ENCODE results near the gene LINC00237. TPM values are rescaled to one million over a fixed set of nuclear protein-coding genes. Genes with fewer than 3 reads are reported as not detected.

LINC00237 gene
- not detected in 2 replicates for total RNA-seq

DNA sequence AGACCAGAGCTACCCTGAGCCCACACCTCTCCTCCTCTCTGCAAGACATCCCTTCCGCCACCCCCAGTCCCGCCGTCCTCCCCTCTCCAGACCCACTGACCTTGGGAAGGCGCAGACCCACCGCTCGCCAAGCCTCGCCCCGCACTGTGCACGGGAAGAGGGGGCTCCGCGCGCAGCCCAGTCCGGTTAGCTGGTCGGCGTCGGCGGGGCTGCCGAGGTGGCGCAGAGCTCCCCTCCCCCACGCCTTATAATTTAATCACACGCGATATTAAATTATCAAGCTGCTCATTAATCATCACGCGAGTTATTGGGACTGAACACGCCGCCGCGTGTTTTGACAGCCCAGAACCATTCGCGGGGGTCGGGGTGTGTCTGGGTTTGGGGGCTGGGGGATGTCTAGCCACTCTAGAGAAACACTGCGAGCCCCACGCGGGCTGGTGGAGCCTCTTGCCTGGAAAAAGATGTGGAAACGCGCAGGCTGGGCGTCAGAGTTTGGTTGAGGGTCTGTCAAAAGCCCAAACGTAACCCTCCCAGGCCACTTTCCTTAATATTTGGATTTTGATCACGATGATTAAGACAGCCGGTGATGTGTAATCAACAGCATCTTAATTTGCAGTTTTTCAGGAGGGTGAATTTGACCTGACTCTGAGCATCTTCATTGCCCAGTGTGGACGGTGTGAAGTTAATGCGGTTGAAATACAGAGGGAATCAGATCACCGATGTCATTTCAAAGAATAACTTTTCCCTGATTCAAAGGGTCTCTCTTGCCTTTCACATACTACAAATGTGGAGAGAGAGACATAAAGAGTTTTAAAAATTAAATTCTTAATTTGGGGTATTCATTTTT lies at the start of gene LINC00237:
Gene LINC00237 (minus strand): TSS at position 188 of the 847 bp plus-strand sequence.

DNA sequence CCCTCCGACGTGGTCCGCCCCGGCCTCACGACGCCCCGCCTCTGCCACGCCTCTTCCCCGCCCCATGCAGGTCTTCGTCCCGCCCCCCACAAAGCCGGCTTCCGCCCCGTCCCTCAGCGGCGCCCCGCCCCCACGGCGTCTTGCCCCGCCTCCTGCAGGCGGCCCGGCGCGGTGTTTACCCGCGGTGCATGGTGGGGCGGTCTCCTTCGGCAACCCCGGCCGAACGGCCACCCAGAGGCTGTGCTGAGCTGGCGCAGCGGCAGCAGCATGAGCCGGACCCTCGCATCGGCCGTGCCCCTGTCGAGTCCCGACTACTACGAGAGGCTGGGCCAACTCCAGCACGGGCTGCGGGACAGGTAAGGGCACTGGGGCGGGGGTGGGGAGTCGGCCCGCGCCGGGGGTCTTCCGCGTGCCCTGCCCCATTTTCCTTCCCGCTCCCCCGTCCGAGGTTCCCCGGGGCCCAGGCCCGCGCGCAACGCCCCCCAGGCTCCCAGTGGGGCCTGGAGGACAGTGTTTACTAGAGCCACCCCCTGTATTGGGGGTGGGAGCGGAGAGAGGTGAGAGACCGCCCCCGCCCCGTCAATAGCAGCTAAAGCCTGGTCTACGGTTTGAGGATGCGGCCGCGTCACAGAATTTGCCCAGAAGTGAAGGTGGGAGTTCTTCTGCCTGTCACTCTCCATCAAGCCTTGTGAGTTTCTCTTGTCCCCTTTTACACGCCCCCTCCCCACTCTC lies 19.9 kb upstream of the LINC00237 start, which contains the start of gene KIZ:
Gene KIZ (plus strand): TSS at position 234 of the 732 bp plus-strand sequence. CDS start 34 bp downstream, at position 268.

Small RNA genes lying within 50 kb of the gene (small RNA-seq; reads per million reads assigned to genes)
- gene RNA5SP477, result not detected

Other genes starting within 250 kb of the LINC00237 start
- gene KIZ, start 19.7 kb upstream of the LINC00237 start, total RNA-seq, result 5.9 and 7.2 TPM in 2 replicates
- gene XRN2, start 197.0 kb upstream of the LINC00237 start, total RNA-seq, result 82.6 and 100 TPM in 2 replicates